ENCODE measurements around the gene CAST.

GRCh38 chr5:96781031-96781971, 119.1 kb downstream of the CAST start:
- TF ChIP-seq CTCF (IDR thresholded peaks at IDR 0.05; ENCODE audit: insufficient read depth, low read depth, low read length): no peak
- TF ChIP-seq EZH2 (IDR thresholded peaks at IDR 0.05; ENCODE audit: insufficient read depth, low read length): no peak

Measured in astrocyte (in vitro differentiated cells and primary cell).